AG04450 (cell line): ENCODE results near the gene GPR161. TPM values are rescaled to one million over a fixed set of nuclear protein-coding genes. Genes with fewer than 3 reads are reported as not detected.

Experiments
- CTCF ChIA-PET: fragments of 300-600, 350-600 bp; formaldehyde crosslinking; extraction: SDS; loops from one replicate; lab custom pipeline; 2022; ENCODE audit warnings: antibody characterized with exemption, inconsistent platforms; lab: Charles Lee
- POLR2A ChIA-PET: fragments of 350-600 bp; formaldehyde crosslinking; extraction: SDS; loops from one replicate; lab custom pipeline; 2021; ENCODE audit warnings: antibody characterized with exemption, inconsistent platforms; lab: Yijun Ruan, JAX
- DNase-seq: peaks from one replicate; pipeline ENCODE4 v3.0.0-alpha.2; 2011; ENCODE audit warnings: low read depth, low spot score
- H3K27ac ChIP-seq: one replicate; pipeline ENCODE4 v1.5.1; 2012; ENCODE audit warnings: low read depth, low read length, control low read depth
- H3K27me3 ChIP-seq: one replicate; pipeline ENCODE4 v1.6.0; 2012; ENCODE audit warnings: low read length; ENCODE audit not compliant: control insufficient read depth, insufficient read depth
- H3K4me3 ChIP-seq: 2 replicates; pipeline ENCODE4 v1.5.1; 2011; ENCODE audit warnings: mild to moderate bottlenecking, low read depth, low read length, control low read depth
- H3K9me3 ChIP-seq: 2 replicates; pipeline ENCODE4 v1.5.1; 2012; ENCODE audit warnings: low read length; ENCODE audit not compliant: control insufficient read depth, insufficient read depth
- polyA plus RNA-seq: library from polyadenylated mRNA; depleted of rRNA; stranded (reverse); fragments of >200 nt; gene quantifications from 2 replicates; pipeline ENCODE4 v1.2.3, GENCODE V29; 2011
- TF ChIP-seq, protein P1 (sequence below): IDR thresholded peaks from 2 replicates; pipeline ENCODE4 v1.5.1; 2011; ENCODE audit warnings: low read depth, low read length, control low read depth, inconsistent platforms

Gene GPR161
- polyA plus RNA-seq, 1 experiment, result 14.1 TPM

DNA sequence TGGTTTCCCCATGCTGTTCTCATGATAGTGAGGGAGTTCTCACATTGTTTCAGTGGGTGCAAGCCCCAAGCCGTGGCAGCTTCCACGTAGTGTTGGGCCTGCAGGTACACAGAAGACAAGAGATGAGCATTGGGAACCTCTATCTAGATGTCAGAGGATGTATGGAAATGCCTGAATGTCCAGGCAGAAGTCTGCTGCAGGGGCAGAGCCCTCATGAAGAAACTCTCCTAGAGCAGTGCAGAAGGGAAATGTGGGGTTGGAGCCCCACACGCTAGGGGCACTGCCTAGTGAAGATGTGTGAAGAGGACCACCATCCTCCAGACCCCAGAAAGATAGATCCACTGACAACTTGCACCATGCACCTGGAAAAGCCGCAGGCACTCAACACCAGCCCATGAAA is 17.0 kb downstream of the GPR161 start:
- ChIA-PET POLR2A (no interaction called here), CTCF (interaction anchor here (0.9 kb wide), 1 partner anchor 34 kb away, joined by 5 read pairs; no protein-coding TSS in a partner anchor)
- Histone ChIP-seq H3K9me3 (no peaks in the 10 kb centered on the region), H3K4me3 (no peak overlapping the region), H3K27ac (no peak overlapping the region), H3K27me3 (no peaks in the 10 kb centered on the region)
- no peak for DNase-seq
- TF ChIP-seq, protein P1, sequence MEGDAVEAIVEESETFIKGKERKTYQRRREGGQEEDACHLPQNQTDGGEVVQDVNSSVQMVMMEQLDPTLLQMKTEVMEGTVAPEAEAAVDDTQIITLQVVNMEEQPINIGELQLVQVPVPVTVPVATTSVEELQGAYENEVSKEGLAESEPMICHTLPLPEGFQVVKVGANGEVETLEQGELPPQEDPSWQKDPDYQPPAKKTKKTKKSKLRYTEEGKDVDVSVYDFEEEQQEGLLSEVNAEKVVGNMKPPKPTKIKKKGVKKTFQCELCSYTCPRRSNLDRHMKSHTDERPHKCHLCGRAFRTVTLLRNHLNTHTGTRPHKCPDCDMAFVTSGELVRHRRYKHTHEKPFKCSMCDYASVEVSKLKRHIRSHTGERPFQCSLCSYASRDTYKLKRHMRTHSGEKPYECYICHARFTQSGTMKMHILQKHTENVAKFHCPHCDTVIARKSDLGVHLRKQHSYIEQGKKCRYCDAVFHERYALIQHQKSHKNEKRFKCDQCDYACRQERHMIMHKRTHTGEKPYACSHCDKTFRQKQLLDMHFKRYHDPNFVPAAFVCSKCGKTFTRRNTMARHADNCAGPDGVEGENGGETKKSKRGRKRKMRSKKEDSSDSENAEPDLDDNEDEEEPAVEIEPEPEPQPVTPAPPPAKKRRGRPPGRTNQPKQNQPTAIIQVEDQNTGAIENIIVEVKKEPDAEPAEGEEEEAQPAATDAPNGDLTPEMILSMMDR, result no peak

DNA sequence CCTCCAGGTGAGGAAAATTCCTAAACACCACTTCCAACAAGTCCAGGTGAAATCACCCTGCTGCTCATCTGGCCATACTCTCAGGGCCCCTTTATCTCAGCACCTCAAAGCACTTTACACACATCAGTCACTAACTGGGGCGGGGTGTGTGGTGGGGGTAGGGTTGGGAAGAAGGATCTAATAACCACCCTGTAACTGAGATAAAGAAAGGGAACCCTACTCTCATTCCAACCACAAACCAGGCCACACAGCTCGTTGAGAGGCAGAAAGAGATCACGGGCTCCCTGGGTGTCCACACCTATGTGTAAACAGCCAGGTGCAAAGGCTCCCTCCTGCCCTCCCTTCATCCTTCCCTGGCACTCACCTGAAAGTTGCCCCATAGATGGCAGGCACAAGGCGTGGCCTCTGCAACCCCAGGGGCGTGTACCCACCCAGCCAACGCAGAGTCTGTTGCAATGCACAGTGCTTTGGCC is 20.4 kb downstream of the GPR161 start:
- POLR2A ChIA-PET, result no interaction called here
- TF ChIP-seq, protein P1, result no peak
- CTCF ChIA-PET, result interaction anchor here (0.6 to 1.1 kb wide), 2 partner anchors 14 to 29 kb away, joined by 3 read pairs; no protein-coding TSS in a partner anchor
- no peaks in the 10 kb centered on the region for H3K9me3 ChIP-seq
- no peak overlapping the region for H3K27ac ChIP-seq
- H3K27me3 ChIP-seq, result no peaks in the 10 kb centered on the region
- H3K4me3 ChIP-seq, result no peak overlapping the region
- DNase-seq, result no peak

GRCh38 chr1:168114845-168115244 is 21.9 kb downstream of the GPR161 start:
- POLR2A ChIA-PET, result no interaction called here
- H3K9me3 ChIP-seq, result no peaks in the 10 kb centered on the region
- H3K27me3 ChIP-seq, result no peaks in the 10 kb centered on the region
- no peak overlapping the region for H3K4me3 ChIP-seq
- CTCF ChIA-PET, result interaction anchor here (1.6 kb wide), 1 partner anchor 31 kb away, joined by 5 read pairs; no protein-coding TSS in a partner anchor
- DNase-seq, result no peak
- no peak overlapping the region for H3K27ac ChIP-seq
- TF ChIP-seq, protein P1, result no peak

DNA sequence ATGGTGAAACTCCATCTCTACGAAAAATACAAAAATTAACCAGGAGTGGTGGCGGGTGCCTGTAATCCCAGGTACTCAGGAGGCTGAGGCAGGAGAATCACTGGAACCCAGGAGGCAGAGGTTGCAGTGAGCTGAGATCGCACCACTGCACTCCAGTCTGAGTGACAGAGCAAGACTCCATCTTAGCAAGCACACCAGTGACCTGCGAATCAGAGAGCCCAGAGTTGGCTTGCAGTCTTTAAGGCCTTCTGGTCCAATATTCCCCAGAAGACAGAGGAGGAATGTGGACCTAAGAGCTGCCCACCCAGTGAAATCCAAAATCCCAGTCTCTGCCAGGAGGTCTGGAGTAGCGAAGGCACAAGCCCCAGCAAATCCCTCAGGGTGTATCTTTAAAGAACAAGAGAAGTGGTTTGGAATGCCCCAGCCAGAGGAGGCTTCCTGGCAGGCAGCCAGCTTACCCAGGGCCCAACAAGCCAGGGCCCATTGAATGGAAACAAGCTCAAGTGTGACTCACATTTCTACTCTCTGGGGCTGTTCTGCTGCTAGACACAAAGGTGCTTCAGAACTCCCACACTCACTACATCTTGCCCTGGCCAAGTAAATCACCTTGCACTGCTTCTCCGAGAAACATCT is 23.9 kb downstream of the GPR161 start:
- Histone ChIP-seq H3K4me3 (no peak overlapping the region), H3K27me3 (no peaks in the 10 kb centered on the region), H3K27ac (no peak overlapping the region), H3K9me3 (no peaks in the 10 kb centered on the region)
- CTCF ChIA-PET, result interaction anchor here (0.9 to 2.4 kb wide), 2 partner anchors 28 to 31 kb away, joined by 4 to 9 read pairs; no protein-coding TSS in a partner anchor
- POLR2A ChIA-PET, result no interaction called here
- peak; percentile 36 for DNase-seq
- TF ChIP-seq, protein P1, result no peak

DNA sequence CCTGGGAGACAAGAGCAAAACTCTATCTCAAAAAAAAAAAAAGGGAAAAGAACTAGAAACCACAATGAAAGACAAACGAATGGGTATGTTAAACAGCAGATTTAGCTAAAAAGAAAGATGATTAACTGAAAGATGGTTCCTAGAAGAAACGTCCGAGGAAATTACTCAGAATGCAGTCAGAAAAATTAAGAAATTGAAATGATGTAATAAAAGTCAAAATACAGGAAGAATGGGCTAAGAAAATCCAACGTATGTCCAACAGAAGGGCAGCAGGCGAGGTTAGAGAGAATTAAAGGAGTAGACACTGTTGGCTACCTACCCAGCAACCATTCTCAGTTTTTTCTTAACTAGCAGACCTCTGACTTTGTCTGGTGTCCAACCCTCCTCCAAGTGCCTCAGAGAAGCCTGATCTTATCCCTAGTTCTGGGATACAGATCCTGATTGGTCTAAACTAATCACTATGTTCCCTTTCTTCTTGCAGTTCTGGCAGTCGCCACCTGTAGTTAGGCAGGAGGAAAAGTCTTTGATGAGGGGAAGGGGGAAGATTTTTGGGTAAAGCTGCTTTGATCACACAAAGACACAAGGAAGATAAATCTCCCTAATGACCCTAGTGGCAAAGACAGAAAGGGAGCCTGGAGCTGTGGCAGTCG is 25.7 kb downstream of the GPR161 start:
- no peak overlapping the region for H3K4me3 ChIP-seq
- ChIA-PET POLR2A (interaction anchor here (0.7 kb wide), 3 partner anchors 10 to 285 kb away, joined by 3 to 4 read pairs (median 3); no protein-coding TSS in a partner anchor), CTCF (interaction anchor here (2.1 to 2.4 kb wide), 2 partner anchors 29 to 34 kb away, joined by 10 to 11 read pairs; no protein-coding TSS in a partner anchor)
- no peak for DNase-seq
- TF ChIP-seq, protein P1, result no peak
- H3K27me3 ChIP-seq, result no peaks in the 10 kb centered on the region
- no peak overlapping the region for H3K27ac ChIP-seq
- no peaks in the 10 kb centered on the region for H3K9me3 ChIP-seq
